ENCODE data around the gene NUP50.

GRCh38 chr22:45187891-45188290, 24.2 kb downstream of the NUP50 start:
- TF ChIP-seq REST (IDR thresholded peaks at IDR 0.05; ENCODE audit: insufficient replicate concordance, low read depth) (no peak), CTCF (IDR thresholded peaks at IDR 0.05; ENCODE audit: insufficient read depth, low read length) (no peak)

All from HL-60 (cell line).